ENCODE results near the gene ZNF692. TPM values are rescaled to one million over a fixed set of nuclear protein-coding genes. Genes with fewer than 3 reads are reported as not detected.

The ZNF692 gene
- total RNA-seq, 4 donors from 2014 or later = 41.8 to 100 (median 64.6) TPM

DNA sequence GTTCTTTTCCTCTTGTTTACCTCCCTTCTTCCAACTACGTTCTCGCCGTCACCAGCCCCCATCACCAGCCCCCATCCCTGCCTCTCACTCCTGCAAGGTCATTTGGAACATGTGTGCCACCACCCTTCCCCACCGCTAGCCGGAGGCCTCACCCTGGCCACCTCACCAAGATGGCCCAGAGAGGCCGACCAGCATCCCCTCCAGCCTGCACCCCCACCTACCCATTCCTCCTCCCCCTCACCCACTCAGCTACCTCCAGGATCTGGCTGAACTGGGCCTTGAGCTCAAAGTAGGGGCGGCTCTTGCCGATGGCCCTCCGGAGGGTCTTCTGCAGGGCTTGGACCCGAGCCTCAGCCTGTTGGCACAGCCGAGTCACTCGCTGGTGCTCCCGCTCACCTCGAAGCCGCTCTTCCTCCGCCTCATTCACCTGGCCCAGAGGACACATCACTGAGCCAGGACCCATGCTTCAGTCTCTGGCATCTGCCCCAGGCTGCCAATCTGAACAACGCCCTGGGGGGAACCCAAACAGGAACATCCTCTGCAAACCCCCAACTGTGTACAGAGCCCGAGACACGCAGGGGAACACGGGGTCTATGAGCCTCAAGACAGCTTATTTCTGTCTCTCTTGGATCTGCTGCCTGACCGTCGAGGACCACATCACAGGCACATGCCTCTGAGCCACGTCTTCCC is 46.0 kb downstream of the ZNF692 start:
- WGBS, 2 donors (ENCODE audit: low coverage in 1 of 2) = 95 to 97% methylated on average over 6 to 23 of the region's 23 CpGs
- DNase-seq = no peak
- H3K9me3 ChIP-seq = no peaks in the 10 kb centered on the region
- in situ Hi-C loops (cut with MboI; ENCODE audit: low pct_ligation_motif_present in 1 of 4, low pct_unique_long_range_greater_than_20kb in 1 of 4, low sequenced_read_pairs in 3 of 4) = no loop called here
- H3K4me1 ChIP-seq = peaks cover 0 to 4% (median 0%) of the 10 kb centered on the region in 4 donors
- intact Hi-C loops (cut with DNase I; ENCODE audit: low total_unique reads) = no loop called here
- H3K27ac ChIP-seq = no peak overlapping the region
- no peak overlapping the region for H3K4me3 ChIP-seq
- H3K27me3 ChIP-seq = no peaks in the 10 kb centered on the region
- peaks cover 0 to 35% (median 16%) of the 10 kb centered on the region in 4 donors for H3K36me3 ChIP-seq
- TF ChIP-seq POLR2AphosphoS5 (IDR thresholded peaks at IDR 0.05) (no peak), POLR2A (IDR thresholded peaks at IDR 0.05) (no peak), EP300 (IDR thresholded peaks at IDR 0.05; ENCODE audit: low read depth) (no peak)
- TF ChIP-seq, protein P1, sequence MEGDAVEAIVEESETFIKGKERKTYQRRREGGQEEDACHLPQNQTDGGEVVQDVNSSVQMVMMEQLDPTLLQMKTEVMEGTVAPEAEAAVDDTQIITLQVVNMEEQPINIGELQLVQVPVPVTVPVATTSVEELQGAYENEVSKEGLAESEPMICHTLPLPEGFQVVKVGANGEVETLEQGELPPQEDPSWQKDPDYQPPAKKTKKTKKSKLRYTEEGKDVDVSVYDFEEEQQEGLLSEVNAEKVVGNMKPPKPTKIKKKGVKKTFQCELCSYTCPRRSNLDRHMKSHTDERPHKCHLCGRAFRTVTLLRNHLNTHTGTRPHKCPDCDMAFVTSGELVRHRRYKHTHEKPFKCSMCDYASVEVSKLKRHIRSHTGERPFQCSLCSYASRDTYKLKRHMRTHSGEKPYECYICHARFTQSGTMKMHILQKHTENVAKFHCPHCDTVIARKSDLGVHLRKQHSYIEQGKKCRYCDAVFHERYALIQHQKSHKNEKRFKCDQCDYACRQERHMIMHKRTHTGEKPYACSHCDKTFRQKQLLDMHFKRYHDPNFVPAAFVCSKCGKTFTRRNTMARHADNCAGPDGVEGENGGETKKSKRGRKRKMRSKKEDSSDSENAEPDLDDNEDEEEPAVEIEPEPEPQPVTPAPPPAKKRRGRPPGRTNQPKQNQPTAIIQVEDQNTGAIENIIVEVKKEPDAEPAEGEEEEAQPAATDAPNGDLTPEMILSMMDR (IDR thresholded peaks at IDR 0.05) = no peak

- H3K36me3 ChIP-seq = peaks cover 0 to 35% (median 16%) of the 10 kb centered on the region in 4 donors
- H3K27ac ChIP-seq = no peak overlapping the region
- H3K4me1 ChIP-seq = peaks cover 0 to 10% (median 2%) of the 10 kb centered on the region in 4 donors
- WGBS, 2 donors (ENCODE audit: low coverage in 1 of 2) = 89 to 100% methylated on average over 2 to 57 of the region's 57 CpGs
- intact Hi-C loops (cut with DNase I; ENCODE audit: low total_unique reads) = no loop called here
- no peaks in the 10 kb centered on the region for H3K9me3 ChIP-seq
- in situ Hi-C loops (cut with MboI; ENCODE audit: low pct_ligation_motif_present in 1 of 4, low pct_unique_long_range_greater_than_20kb in 1 of 4, low sequenced_read_pairs in 3 of 4) = no loop called here
- TF ChIP-seq POLR2AphosphoS5 (IDR thresholded peaks at IDR 0.05) (no peak), EP300 (IDR thresholded peaks at IDR 0.05; ENCODE audit: low read depth) (no peak), POLR2A (IDR thresholded peaks at IDR 0.05) (no peak)
- TF ChIP-seq, protein P1 (IDR thresholded peaks at IDR 0.05) = no peak
- no peak overlapping the region for H3K4me3 ChIP-seq
- no peaks in the 10 kb centered on the region for H3K27me3 ChIP-seq
- no peak for DNase-seq
These were observed 47.1 kb downstream of the ZNF692 start for GRCh38 chr1:248811514-248812490.

DNA sequence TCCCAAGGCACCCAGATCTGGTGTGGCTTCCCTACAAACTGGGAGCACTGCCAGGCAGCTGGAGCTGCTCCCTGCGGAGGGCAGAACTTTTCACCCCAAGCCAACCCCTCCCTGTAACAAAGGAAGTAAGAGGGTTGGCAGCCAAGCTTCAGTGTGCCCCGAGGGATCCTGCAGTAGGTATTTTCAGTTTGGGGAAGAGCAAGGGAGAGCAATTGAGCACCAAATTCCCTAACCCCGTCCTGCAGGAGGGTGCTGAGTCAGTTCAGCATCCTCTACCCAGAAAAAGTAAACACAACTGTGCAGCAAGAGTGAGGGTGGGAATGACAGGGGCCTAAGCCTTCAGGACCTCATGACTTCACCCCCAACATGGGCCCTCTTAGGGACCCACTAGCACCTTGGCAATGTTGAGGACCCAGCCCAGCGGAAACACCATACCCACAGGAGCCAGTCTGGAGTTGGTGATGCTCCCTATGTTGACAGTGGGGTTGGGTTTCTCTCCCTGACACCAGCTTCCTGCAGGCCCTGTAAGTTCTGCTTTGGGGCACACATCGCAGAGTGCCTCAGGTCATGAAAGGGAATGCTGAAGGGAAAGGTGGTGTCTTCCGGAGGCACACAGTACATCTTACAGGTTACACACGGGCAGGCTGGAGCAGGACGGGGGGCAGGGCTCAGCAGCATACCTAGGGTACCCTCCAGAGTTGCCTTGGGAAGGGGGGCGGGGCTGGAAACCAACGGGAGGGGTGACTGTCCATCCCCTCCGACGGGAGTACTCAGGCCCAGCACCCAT is 48.0 kb downstream of the ZNF692 start:
- WGBS, 2 donors (ENCODE audit: low coverage in 1 of 2) = 55 to 60% methylated on average over 4 to 12 of the region's 12 CpGs
- peaks cover 0 to 26% (median 13%) of the 10 kb centered on the region in 4 donors for H3K36me3 ChIP-seq
- H3K9me3 ChIP-seq = no peaks in the 10 kb centered on the region
- H3K4me3 ChIP-seq = no peak overlapping the region
- no peaks in the 10 kb centered on the region for H3K27me3 ChIP-seq
- intact Hi-C loops (cut with DNase I; ENCODE audit: low total_unique reads) = no loop called here
- no peak for DNase-seq
- in situ Hi-C loops (cut with MboI; ENCODE audit: low pct_ligation_motif_present in 1 of 4, low pct_unique_long_range_greater_than_20kb in 1 of 4, low sequenced_read_pairs in 3 of 4) = no loop called here
- H3K4me1 ChIP-seq = peaks cover 0 to 19% (median 8%) of the 10 kb centered on the region in 4 donors
- TF ChIP-seq EP300 (IDR thresholded peaks at IDR 0.05; ENCODE audit: low read depth) (no peak), POLR2AphosphoS5 (IDR thresholded peaks at IDR 0.05) (no peak)
- TF ChIP-seq, protein P1 (IDR thresholded peaks at IDR 0.05) = no peak
- H3K27ac ChIP-seq = no peak overlapping the region

All from transverse colon (tissue), 4 donors.